ENCODE results near the gene RABGAP1L.
A peak's percentile ranks its signal among the peaks of the same experiment; 100 is the strongest.
"Not testable (repeated sequence)": the region's sequence is repeated elsewhere in the genome, so short reads cannot be mapped to it uniquely, and the experiment has no call there.

RABGAP1L gene

DNA sequence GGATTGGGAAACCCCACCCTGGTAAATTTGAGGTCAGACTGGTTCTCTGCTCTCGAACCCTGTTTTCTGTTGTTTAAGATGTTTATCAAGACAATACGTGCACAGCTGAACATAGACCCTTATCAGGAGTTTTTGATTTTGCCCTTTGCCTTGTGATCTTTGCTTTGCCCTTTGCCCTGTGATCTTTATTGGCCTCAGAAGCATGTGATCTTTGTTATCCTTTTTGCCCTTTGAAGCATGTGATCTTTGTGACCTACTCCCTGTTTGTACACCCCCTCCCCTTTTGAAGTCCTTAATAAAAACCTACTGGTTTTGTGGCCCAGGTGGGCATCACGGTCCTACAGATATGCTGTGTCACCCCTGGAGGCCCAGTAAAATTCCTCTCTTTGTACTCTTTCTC, 250.5 kb downstream of the RABGAP1L start:
- not testable (repeated sequence) for H3K27ac Mint-ChIP-seq, H3K4me3 Mint-ChIP-seq
- peaks cover 13% of the 10 kb centered on the region for H3K4me1 Mint-ChIP-seq (ENCODE audit: low read depth)

GRCh38 chr1:174413632-174414031, 254.3 kb downstream of the RABGAP1L start:
- Mint-ChIP-seq H3K9me3 (peaks cover 11% of the 10 kb centered on the region), H3K36me3 (ENCODE audit: low read depth) (peaks cover 11% of the 10 kb centered on the region), H3K4me3 (no peak overlapping the region), H3K27me3 (no peaks in the 10 kb centered on the region), H3K4me1 (ENCODE audit: low read depth) (peaks cover 13% of the 10 kb centered on the region), H3K27ac (no peak overlapping the region)

More for the DNA sequence above, 250.5 kb downstream of the RABGAP1L start:
- H3K9me3 Mint-ChIP-seq = peaks cover 11% of the 10 kb centered on the region
- H3K27me3 Mint-ChIP-seq = not testable (repeated sequence)
- peaks cover 15% of the 10 kb centered on the region for H3K36me3 Mint-ChIP-seq (ENCODE audit: low read depth)

GRCh38 chr1:174414203-174414602, 254.9 kb downstream of the RABGAP1L start:
- Mint-ChIP-seq H3K27ac (no peak overlapping the region), H3K4me3 (peak overlapping the region; percentile 63), H3K36me3 (ENCODE audit: low read depth) (peaks cover 11% of the 10 kb centered on the region), H3K4me1 (ENCODE audit: low read depth) (peaks cover 13% of the 10 kb centered on the region), H3K9me3 (peaks cover 11% of the 10 kb centered on the region), H3K27me3 (no peaks in the 10 kb centered on the region)

DNA sequence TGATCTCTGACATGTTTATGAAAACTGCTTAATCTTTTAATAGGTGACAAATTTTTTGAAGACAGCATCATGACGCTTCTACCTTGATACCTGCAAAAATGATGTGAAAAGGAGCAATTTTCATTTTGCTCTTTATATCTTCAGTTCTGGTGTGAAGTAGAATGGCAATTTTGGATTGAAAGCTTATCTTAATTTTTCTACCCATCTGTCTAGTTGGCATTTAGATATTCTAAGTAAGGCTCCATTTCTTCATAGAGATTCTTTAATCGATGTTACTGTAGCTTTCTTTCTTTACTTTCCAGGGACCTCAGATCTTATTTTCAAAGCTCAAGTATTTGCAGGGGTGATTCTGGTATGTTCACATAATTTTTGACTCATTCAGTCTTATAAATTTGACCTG, 256.2 kb downstream of the RABGAP1L start:
- H3K4me1 Mint-ChIP-seq (ENCODE audit: low read depth) = peaks cover 13% of the 10 kb centered on the region
- no peak overlapping the region for H3K27ac Mint-ChIP-seq
- no peak overlapping the region for H3K4me3 Mint-ChIP-seq
- peaks cover 7% of the 10 kb centered on the region for H3K36me3 Mint-ChIP-seq (ENCODE audit: low read depth)
- H3K27me3 Mint-ChIP-seq = no peaks in the 10 kb centered on the region
- H3K9me3 Mint-ChIP-seq = peaks cover 11% of the 10 kb centered on the region

DNA sequence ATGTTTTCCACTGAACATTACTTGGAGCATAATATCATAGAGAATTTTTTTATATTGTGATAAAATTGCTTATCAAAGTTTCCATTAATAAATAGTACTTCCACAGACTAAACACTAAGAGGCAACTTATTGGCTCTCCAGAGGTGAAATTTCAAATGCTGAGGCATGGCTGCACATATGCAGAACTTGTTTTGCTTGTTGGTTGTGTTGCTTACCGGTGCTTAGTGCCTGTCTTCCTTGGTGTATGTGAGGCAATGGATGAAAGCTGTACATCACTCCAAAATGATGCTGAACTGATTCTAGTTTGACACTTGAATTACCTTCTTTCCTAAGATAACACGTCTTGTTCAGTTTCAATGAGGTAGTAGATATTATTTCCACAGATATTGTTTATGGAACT, 258.6 kb downstream of the RABGAP1L start:
- no peak overlapping the region for H3K4me3 Mint-ChIP-seq
- H3K4me1 Mint-ChIP-seq (ENCODE audit: low read depth) = peaks cover 13% of the 10 kb centered on the region
- H3K27me3 Mint-ChIP-seq = no peaks in the 10 kb centered on the region
- H3K9me3 Mint-ChIP-seq = peaks cover 5% of the 10 kb centered on the region
- no peak overlapping the region for H3K27ac Mint-ChIP-seq
- peaks cover 13% of the 10 kb centered on the region for H3K36me3 Mint-ChIP-seq (ENCODE audit: low read depth)

GRCh38 chr1:174425121-174425520, 265.8 kb downstream of the RABGAP1L start:
- Mint-ChIP-seq H3K27ac (no peak overlapping the region), H3K9me3 (no peaks in the 10 kb centered on the region), H3K4me1 (ENCODE audit: low read depth) (no peaks in the 10 kb centered on the region)

GRCh38 chr1:174426153-174426552, 266.8 kb downstream of the RABGAP1L start:
- H3K27ac Mint-ChIP-seq = no peak overlapping the region
- H3K4me1 Mint-ChIP-seq (ENCODE audit: low read depth) = no peaks in the 10 kb centered on the region
- H3K27me3 Mint-ChIP-seq = no peaks in the 10 kb centered on the region
- H3K36me3 Mint-ChIP-seq (ENCODE audit: low read depth) = peaks cover 5% of the 10 kb centered on the region
- no peak overlapping the region for H3K4me3 Mint-ChIP-seq
- H3K9me3 Mint-ChIP-seq = no peaks in the 10 kb centered on the region

More at GRCh38 chr1:174425121-174425520, 265.8 kb downstream of the RABGAP1L start:
- Mint-ChIP-seq H3K27me3 (no peaks in the 10 kb centered on the region), H3K36me3 (ENCODE audit: low read depth) (peaks cover 6% of the 10 kb centered on the region), H3K4me3 (no peak overlapping the region)

- H3K4me3 Mint-ChIP-seq = no peak overlapping the region
- H3K9me3 Mint-ChIP-seq = no peaks in the 10 kb centered on the region
These were observed 268.7 kb downstream of the RABGAP1L start for GRCh38 chr1:174428033-174428432.

GRCh38 chr1:174428739-174429138, 269.4 kb downstream of the RABGAP1L start:
- H3K4me1 Mint-ChIP-seq (ENCODE audit: low read depth) = no peaks in the 10 kb centered on the region
- no peaks in the 10 kb centered on the region for H3K27me3 Mint-ChIP-seq
- no peak overlapping the region for H3K4me3 Mint-ChIP-seq

More at GRCh38 chr1:174428033-174428432, 268.7 kb downstream of the RABGAP1L start:
- Mint-ChIP-seq H3K36me3 (ENCODE audit: low read depth) (no peaks in the 10 kb centered on the region), H3K27me3 (no peaks in the 10 kb centered on the region), H3K27ac (no peak overlapping the region), H3K4me1 (ENCODE audit: low read depth) (no peaks in the 10 kb centered on the region)

GRCh38 chr1:174433451-174433850, 274.1 kb downstream of the RABGAP1L start:
- no peaks in the 10 kb centered on the region for H3K27me3 Mint-ChIP-seq
- H3K4me3 Mint-ChIP-seq = no peak overlapping the region
- no peak overlapping the region for H3K27ac Mint-ChIP-seq
- no peaks in the 10 kb centered on the region for H3K4me1 Mint-ChIP-seq (ENCODE audit: low read depth)
- H3K9me3 Mint-ChIP-seq = peaks cover 4% of the 10 kb centered on the region
- peaks cover 16% of the 10 kb centered on the region for H3K36me3 Mint-ChIP-seq (ENCODE audit: low read depth)

More at GRCh38 chr1:174428739-174429138, 269.4 kb downstream of the RABGAP1L start:
- H3K36me3 Mint-ChIP-seq (ENCODE audit: low read depth) = no peaks in the 10 kb centered on the region
- no peak overlapping the region for H3K27ac Mint-ChIP-seq
- H3K9me3 Mint-ChIP-seq = no peaks in the 10 kb centered on the region

DNA sequence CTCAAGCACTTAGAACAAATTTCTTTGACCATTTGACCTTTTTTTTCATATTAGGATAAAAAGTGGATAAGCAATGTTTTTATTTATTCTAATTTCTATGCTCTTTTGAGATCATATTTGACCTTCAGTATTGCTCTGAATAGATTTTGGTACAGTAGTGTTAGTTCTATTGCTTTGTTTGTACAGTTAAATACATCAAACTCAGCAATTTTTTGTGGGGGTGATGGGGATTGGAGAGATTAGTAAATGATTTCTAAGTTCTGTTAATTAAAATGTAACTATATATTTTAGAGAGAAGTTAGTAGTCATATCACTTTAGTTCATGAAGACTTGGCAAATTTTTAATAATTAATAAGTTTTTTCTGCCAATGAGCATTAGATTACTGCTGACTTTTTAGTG, 286.0 kb downstream of the RABGAP1L start:
- H3K9me3 Mint-ChIP-seq = no peaks in the 10 kb centered on the region
- H3K4me3 Mint-ChIP-seq = no peak overlapping the region
- H3K27me3 Mint-ChIP-seq = no peaks in the 10 kb centered on the region
- no peak overlapping the region for H3K27ac Mint-ChIP-seq
- peaks cover 4% of the 10 kb centered on the region for H3K4me1 Mint-ChIP-seq (ENCODE audit: low read depth)
- H3K36me3 Mint-ChIP-seq (ENCODE audit: low read depth) = peaks cover 8% of the 10 kb centered on the region

DNA sequence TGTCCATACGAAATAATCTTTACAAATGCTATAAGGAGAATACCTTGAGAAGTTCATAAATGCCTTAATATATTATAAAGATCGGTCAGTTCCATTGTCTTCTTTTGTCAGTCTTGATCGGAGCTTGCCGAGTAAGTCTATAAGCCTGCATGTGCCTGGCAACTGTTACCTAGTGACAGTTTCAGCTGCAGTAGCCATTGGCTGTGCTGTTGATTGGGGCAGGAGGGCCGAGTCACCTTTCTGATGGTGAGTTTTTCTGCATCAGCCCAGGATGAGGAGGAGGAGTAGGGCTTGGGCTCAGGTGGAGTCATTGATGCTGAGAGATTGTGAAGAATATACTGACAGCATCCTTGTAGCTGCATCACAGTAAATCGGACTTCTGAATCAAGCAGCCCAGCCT, 286.5 kb downstream of the RABGAP1L start:
- no peaks in the 10 kb centered on the region for H3K27me3 Mint-ChIP-seq
- H3K9me3 Mint-ChIP-seq = no peaks in the 10 kb centered on the region
- H3K36me3 Mint-ChIP-seq (ENCODE audit: low read depth) = peaks cover 8% of the 10 kb centered on the region
- no peak overlapping the region for H3K27ac Mint-ChIP-seq
- H3K4me1 Mint-ChIP-seq (ENCODE audit: low read depth) = peaks cover 4% of the 10 kb centered on the region
- no peak overlapping the region for H3K4me3 Mint-ChIP-seq

DNA sequence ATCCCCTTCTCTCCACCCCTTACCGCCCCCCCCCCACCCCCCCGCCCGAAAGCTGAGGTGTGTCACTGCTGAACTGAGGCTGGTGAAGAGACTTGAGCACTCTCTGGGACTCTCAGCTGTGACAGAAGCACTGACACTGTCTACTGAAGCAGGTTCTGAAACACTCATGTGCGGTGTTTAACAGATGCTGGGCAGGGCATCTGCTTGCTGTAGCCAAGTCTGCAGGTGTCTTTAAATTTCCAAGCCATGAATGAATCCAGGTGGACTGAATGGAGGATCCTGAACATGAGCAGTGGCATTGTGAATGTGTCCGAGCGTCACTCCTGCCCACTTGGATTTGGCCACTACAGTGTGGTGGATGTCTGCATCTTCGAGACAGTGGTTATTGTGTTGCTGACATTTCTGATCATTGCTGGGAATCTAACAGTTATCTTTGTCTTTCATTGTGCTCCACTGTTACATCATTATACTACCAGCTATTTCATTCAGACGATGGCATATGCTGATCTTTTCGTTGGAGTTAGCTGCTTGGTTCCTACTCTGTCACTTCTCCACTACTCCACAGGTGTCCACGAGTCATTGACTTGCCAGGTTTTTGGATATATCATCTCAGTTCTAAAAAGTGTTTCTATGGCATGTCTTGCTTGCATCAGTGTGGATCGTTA, 288.7 kb downstream of the RABGAP1L start, which contains the start of gene GPR52:
Gene GPR52 (plus strand): TSS at position 99 of the 665 bp plus-strand sequence. CDS start 148 bp downstream, at position 247.
- Mint-ChIP-seq H3K27me3 (no peaks in the 10 kb centered on the region), H3K4me1 (ENCODE audit: low read depth) (peaks cover 4% of the 10 kb centered on the region), H3K27ac (no peak within 1 kb of the TSS), H3K4me3 (no peak within 1 kb of the TSS), H3K36me3 (ENCODE audit: low read depth) (peaks cover 8% of the 10 kb centered on the region), H3K9me3 (no peaks in the 10 kb centered on the region)

DNA sequence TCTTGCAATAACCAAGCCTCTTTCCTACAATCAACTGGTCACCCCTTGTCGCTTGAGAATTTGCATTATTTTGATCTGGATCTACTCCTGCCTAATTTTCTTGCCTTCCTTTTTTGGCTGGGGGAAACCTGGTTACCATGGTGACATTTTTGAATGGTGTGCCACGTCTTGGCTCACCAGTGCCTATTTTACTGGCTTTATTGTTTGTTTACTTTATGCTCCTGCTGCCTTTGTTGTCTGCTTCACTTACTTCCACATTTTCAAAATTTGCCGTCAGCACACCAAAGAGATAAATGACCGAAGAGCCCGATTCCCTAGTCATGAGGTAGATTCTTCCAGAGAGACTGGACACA, 289.2 kb downstream of the RABGAP1L start:
- H3K9me3 Mint-ChIP-seq = no peaks in the 10 kb centered on the region
- peaks cover 8% of the 10 kb centered on the region for H3K36me3 Mint-ChIP-seq (ENCODE audit: low read depth)
- H3K27ac Mint-ChIP-seq = no peak overlapping the region
- H3K4me1 Mint-ChIP-seq (ENCODE audit: low read depth) = peaks cover 4% of the 10 kb centered on the region
- no peaks in the 10 kb centered on the region for H3K27me3 Mint-ChIP-seq
- no peak overlapping the region for H3K4me3 Mint-ChIP-seq

DNA sequence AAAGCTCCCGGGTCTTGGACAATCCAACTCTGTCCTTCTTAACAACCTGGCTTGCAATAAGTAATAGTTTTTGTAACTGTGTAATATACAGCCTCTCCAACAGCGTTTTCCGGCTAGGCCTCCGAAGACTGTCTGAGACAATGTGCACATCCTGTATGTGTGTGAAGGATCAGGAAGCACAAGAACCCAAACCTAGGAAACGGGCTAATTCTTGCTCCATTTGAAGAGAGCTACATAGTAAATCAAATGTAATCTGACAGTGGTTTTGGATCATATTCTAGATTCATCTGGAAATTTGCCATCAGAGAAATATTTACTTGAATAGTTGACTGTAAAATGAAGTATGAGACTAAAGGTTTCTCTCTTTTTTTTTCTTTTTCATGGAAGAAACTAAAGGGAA, 289.7 kb downstream of the RABGAP1L start:
- Mint-ChIP-seq H3K27ac (no peak overlapping the region), H3K9me3 (no peaks in the 10 kb centered on the region), H3K4me3 (no peak overlapping the region), H3K4me1 (ENCODE audit: low read depth) (peaks cover 4% of the 10 kb centered on the region), H3K36me3 (ENCODE audit: low read depth) (peaks cover 8% of the 10 kb centered on the region), H3K27me3 (no peaks in the 10 kb centered on the region)

GRCh38 chr1:174451408-174451807, 292.1 kb downstream of the RABGAP1L start:
- H3K27me3 Mint-ChIP-seq = no peaks in the 10 kb centered on the region
- H3K27ac Mint-ChIP-seq = no peak overlapping the region
- no peak overlapping the region for H3K4me3 Mint-ChIP-seq
- no peaks in the 10 kb centered on the region for H3K4me1 Mint-ChIP-seq (ENCODE audit: low read depth)
- H3K36me3 Mint-ChIP-seq (ENCODE audit: low read depth) = peaks cover 8% of the 10 kb centered on the region
- H3K9me3 Mint-ChIP-seq = no peaks in the 10 kb centered on the region
